Measurements from ENCODE around the gene MED13.
"Not testable (repeated sequence)": the region's sequence is repeated elsewhere in the genome, so short reads cannot be mapped to it uniquely, and the experiment has no call there.

Gene MED13

DNA sequence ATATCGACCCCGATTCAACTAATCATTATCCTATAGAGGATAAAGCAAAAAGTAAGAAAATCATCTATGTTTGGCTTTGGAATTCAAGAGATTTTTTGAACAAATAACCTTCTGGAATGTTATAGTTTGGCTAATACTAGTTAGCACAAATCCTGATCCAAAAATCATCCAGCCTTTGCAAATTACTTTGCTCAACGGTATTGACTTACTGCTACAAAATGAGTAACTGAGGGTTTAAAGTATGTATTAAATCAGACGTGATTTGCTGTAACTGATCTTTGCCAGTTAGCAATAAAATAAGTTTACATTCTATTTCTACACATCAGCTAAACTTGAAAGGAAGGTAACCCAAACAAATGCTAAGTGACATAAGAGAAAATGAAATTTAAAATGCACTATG is 6.5 kb downstream of the MED13 start:
- DNase-seq (ENCODE audit: low spot score) = no peak

DNA sequence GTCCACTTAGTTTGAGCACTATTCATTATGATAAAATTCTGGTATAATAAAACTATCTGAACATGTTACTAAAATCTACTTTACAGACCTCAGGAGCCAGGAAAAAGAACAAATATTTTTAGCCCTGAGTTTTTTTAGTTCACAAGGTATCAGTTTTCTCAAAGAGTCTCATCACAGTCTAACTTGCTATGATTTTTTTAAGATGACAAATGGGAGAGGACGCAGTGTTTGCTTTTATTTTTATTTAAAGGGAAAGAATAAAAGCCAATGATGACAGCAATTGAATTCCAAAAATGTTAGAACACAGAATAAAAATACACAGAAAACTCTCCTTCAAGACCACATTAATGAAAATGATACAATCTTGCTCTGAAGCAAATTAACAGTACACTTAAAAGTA is 7.4 kb downstream of the MED13 start:
- DNase-seq (ENCODE audit: low spot score) = no peak

- DNase-seq (ENCODE audit: low spot score) = no peak
These were observed 12.2 kb downstream of the MED13 start for GRCh38 chr17:62052765-62053338.

- DNase-seq (ENCODE audit: low spot score) = no peak
These were observed 14.0 kb downstream of the MED13 start for GRCh38 chr17:62051053-62051452.

DNA sequence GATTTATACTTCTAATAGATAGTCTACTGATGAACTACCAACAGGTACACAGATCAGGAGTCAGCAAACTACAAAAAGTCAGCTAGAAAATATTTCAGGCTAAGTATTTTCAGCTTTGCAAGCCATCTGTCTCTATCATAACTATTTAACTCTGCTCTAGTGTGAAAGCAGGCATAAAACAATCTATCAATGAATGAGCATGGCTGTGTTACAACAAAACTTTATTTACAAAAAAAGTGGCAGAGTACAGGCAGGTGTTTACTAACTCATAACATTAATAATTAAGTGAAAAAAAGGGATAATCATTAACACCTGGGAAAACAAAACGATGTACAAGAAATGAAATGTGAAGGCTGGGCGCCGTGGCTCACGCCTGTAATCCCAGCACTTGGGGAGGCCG is 15.8 kb downstream of the MED13 start:
- DNase-seq (ENCODE audit: low spot score) = no peak

- no peak for DNase-seq (ENCODE audit: low spot score)
These were observed 16.8 kb downstream of the MED13 start for GRCh38 chr17:62048262-62048661.

DNA sequence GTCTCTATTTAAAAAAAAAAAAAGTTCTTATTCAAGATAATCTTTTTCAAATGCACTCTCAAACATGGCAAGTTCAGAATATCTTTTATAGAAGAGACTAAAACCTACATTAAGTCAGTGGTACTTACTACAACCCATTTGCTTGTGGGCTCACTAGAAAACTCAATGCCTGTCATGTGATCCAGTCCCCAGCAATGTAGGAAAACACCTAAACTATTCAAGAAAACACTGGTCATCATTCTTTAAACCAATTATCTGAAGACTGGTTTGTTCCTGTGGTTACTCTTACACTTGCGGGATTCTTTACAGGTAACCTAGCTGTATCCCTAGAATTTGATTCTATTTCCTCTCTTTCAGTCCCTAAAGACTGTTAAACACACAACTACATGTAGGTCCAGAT is 19.6 kb downstream of the MED13 start:
- no peak for DNase-seq (ENCODE audit: low spot score)

GRCh38 chr17:62045109-62045508 is 20.0 kb downstream of the MED13 start:
- no peak for DNase-seq (ENCODE audit: low spot score)

- no peak for DNase-seq (ENCODE audit: low spot score)
These were observed 21.5 kb downstream of the MED13 start for GRCh38 chr17:62043602-62044001.

- DNase-seq (ENCODE audit: low spot score) = no peak
These were observed 21.9 kb downstream of the MED13 start for GRCh38 chr17:62043140-62043539.

DNA sequence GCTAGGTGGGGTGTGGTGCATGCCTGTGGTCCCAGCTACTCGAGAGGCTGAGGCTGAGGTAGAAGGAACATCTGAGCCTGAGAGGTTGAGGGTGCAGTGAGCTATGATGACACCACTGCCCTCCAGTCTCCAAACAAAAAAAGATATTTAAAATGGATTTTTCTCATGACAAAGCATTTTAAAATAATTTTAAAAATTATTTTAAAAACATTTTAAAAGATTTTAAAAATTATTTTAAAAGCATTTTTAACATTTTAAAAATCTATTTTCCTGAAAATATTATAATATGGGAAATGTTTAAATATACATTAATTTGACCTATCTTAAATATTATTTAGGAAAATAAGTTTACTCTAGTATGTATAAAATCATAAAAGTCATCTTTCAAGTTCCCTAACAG is 26.8 kb downstream of the MED13 start:
- no peak for DNase-seq (ENCODE audit: low spot score)

GRCh38 chr17:62033317-62033716 is 31.8 kb downstream of the MED13 start:
- no peak for DNase-seq (ENCODE audit: low spot score)

DNA sequence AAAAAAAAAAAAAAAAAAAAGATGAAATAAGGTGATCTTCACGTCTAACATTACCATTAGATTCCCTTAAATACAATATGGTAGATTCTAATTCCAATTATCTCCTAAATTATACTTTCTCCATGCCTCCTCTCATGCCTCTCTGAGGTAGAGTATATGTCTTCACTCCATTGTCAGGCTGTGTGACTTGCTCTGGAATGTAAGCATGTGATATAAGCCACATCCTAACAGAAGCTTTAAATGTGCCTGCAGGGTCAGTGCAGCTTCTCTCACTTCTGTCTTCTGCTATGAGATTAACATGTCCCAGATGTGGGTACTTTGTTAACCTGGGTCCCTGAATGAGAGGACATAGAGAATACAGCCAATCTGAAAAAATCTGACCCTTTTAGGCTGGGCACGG is 32.6 kb downstream of the MED13 start:
- no peak for DNase-seq (ENCODE audit: low spot score)

GRCh38 chr17:62030264-62030663 is 34.8 kb downstream of the MED13 start:
- no peak for DNase-seq (ENCODE audit: low spot score)

- DNase-seq (ENCODE audit: low spot score) = no peak
These were observed 40.2 kb downstream of the MED13 start for GRCh38 chr17:62024866-62025265.

- no peak for DNase-seq (ENCODE audit: low spot score)
These were observed 47.2 kb downstream of the MED13 start for GRCh38 chr17:62017912-62018311.

DNA sequence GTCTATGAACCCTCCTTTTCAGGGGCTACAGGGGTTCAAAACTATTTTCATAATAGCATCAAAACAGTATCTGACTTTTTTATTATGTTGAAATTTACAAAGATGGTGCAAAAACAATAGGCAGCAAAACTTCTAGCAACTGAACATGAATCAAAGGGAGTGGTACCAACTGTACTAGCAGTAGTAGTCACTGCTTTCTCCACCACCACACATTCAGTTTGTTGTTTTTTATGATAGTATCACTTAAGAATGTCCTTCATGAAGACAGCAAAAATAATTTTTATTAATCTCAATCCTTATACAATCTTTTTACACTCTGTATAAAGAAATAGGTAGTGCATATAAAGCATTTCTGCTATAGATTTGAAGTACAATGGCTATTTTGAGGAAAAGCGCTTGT is 47.6 kb downstream of the MED13 start:
- no peak for DNase-seq (ENCODE audit: low spot score)

DNA sequence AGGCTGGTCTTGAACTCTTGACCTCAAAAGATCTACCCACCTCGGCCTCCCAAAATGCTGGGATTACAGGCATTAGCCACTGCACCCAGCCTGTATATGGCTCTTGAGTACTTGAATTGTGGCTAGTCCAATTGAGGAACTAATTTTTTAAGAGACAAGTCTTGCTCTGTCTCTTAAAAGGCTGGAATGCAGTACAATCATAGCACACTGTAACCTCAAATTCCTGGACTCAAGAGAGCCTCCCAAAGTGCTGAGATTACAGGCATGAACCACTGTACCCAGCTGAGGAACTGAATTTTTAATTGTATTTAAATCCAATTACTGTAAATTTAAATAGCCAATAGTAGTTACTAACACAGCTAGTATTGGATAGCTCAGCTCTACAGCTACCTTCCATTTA is 50.6 kb downstream of the MED13 start:
- DNase-seq (ENCODE audit: low spot score) = no peak

DNA sequence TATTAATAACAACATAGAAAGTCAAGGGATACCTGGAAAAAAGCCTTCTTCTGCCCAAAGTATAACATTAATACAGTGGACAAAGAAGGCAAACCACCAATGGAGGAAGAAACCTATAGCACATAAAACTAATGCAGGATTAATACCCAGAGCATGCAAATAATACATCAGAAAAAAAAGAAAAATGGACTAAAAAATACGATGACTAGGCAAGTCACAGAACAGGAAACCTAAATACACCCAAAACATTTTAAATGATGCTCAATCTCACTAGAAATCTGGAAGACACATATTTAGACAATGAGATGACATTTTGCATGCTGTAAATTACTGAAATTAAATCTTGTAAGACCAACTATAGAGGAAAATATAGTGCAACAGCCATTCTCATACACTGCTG is 55.9 kb downstream of the MED13 start:
- no peak for DNase-seq (ENCODE audit: low spot score)

GRCh38 chr17:62008294-62008693 is 56.8 kb downstream of the MED13 start:
- DNase-seq (ENCODE audit: low spot score) = no peak

DNA sequence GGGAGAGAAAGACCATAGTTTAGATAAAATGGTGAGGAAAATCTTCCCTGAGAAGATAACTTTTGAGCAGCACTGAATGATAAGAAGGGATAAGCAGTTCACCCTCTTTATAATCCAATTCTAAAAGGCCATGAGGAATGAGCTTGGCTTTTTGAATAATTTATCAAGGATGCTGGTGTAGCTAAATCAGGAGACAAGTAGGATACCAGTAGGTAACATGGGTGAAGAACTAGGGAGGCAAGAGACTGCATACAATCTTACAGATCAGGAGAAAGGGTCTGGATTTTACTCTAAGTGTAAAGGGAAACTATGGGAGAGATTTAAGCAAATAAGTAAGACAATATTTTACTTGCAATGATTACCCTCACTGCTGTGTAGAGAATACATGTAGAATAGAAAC is 60.7 kb downstream of the MED13 start:
- no peak for DNase-seq (ENCODE audit: low spot score)

- DNase-seq (ENCODE audit: low spot score) = not testable (repeated sequence)
These were observed 61.9 kb downstream of the MED13 start for GRCh38 chr17:62003141-62003540.

DNA sequence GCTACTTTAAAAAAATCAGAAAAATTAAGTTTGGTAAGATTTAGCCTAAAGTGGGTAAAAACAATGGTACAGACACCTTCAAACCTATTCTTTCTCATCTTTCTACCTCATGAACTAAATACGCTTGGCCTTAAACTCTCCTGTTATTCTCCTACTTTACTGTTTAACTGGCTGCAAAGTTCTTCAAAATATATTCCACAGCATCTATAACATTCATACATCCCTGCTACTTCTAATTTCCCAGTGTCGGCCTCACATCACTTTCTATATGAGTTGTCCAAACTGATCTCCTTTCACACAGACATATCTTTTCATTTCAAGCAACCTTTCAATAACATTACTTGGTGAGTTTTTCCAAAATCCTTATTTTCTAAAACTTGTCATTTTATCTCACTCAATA is 64.0 kb downstream of the MED13 start:
- DNase-seq (ENCODE audit: low spot score) = no peak

GRCh38 chr17:62000186-62000585 is 64.9 kb downstream of the MED13 start:
- DNase-seq (ENCODE audit: low spot score) = no peak

DNA sequence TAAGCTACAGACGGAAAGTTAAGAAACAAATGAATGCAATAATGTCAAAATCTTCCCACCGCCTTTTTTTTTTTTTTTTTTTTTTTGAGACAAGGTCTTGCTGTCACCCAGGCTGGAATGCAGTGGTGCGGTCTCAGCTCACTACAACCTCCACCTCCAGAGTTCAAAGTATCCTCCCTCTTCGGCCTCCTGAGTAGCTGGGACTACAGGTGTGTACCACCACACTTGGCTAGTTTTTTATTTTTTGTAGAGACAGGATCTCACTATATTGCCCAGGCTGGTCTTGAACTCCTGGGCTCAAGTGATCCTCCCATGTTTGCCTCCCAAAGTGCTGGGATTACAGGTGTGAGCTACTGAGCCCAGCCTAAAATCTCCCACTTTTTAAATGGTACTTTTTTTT is 66.5 kb downstream of the MED13 start:
- not testable (repeated sequence) for DNase-seq (ENCODE audit: low spot score)

All from NAMALWA (cell line).